Measurements from ENCODE around the gene IYD. TPM values are rescaled to one million over a fixed set of nuclear protein-coding genes. Genes with fewer than 3 reads are reported as not detected.

The IYD gene
- total and polyA plus RNA-seq, 10 of the 15 experiments (the other 5 are each of a cell fraction or from before 2014, with no cell fraction given), result 0.07 TPM; not detected in 9

GRCh38 chr6:150435360-150435759 lies 66.5 kb downstream of the IYD start:
- Histone ChIP-seq H3K9me3 (replicated peaks; ENCODE audit: control insufficient read depth, insufficient read depth, low read length) (no peaks in the 10 kb centered on the region; the same call in 2 of the 3 replicates), H3K4me1 (ENCODE audit: control insufficient read depth, insufficient read depth, low read length) (no peaks in the 10 kb centered on the region), H2AFZ (ENCODE audit: control insufficient read depth, low read depth, low read length) (no peak overlapping the region), H3K27ac (ENCODE audit: control insufficient read depth, insufficient read depth) (no peak overlapping the region), H4K20me1 (ENCODE audit: control insufficient read depth, insufficient read depth) (no peaks in the 10 kb centered on the region), H3K4me3 (no peak overlapping the region), H3K79me2 (ENCODE audit: control insufficient read depth, insufficient read depth, low read length) (no peaks in the 10 kb centered on the region), H3K27me3 (replicated peaks in 1 of 2; ENCODE audit: control insufficient read depth in 2 of 2, insufficient read depth in 2 of 2, low read length in 1 of 2) (no peaks in the 10 kb centered on the region; a peak in 1 of 4 replicates), H3K4me2 (ENCODE audit: control insufficient read depth, insufficient read depth) (no peak overlapping the region), H3K36me3 (ENCODE audit: control insufficient read depth in 2 of 2, insufficient read depth in 2 of 2, low read length in 1 of 2) (no peaks in the 10 kb centered on the region), H3K9ac (ENCODE audit: control insufficient read depth, insufficient read depth, low read length) (no peak overlapping the region)
- ATAC-seq (no peak), FAIRE-seq (no peak), DNase-seq (ENCODE audit: low read depth, low spot score) (no peak)
- intact Hi-C loops (cut with micrococcal nuclease; ENCODE audit: unreplicated experiment) (no loop called here), in situ Hi-C loops (cut with MboI) (no loop called here)
- POLR2A ChIA-PET, result no interaction called here
- CTCF ChIA-PET, result no interaction called here
- BruUV-seq (replicated peaks), result no TSS peak
- SMC1A ChIA-PET (ENCODE audit: uncharacterized antibody, unreplicated experiment), result no interaction called here
- WGBS (ENCODE audit: insufficient coverage, insufficient replicate concordance, low lambda C conversion rate, missing lambda C conversion rate), result 45% methylated on average over 3 of the region's 3 CpGs
- TF ChIP-seq MEF2B (IDR thresholded peaks at IDR 0.05; ENCODE audit: partially characterized antibody, poor library complexity, severe bottlenecking) (no peak), TCF3 (IDR thresholded peaks at IDR 0.05; ENCODE audit: borderline replicate concordance, insufficient read depth, low read depth, low read length) (no peak), WRNIP1 (IDR thresholded peaks at IDR 0.05; ENCODE audit: borderline replicate concordance, low read depth, low read length) (no peak), NFXL1 (IDR thresholded peaks at IDR 0.05; ENCODE audit: borderline replicate concordance) (no peak)
- RAD21 ChIA-PET (ENCODE audit: unreplicated experiment), result no interaction called here

GRCh38 chr6:150435832-150436231 lies 67.0 kb downstream of the IYD start:
- H3K4me1 ChIP-seq (ENCODE audit: control insufficient read depth, insufficient read depth, low read length), result no peaks in the 10 kb centered on the region
- intact Hi-C loops (cut with micrococcal nuclease; ENCODE audit: unreplicated experiment) (no loop called here), in situ Hi-C loops (cut with MboI) (no loop called here)
- WGBS (ENCODE audit: insufficient coverage, insufficient replicate concordance, low lambda C conversion rate, missing lambda C conversion rate), result 51% methylated on average over 10 of the region's 10 CpGs
- TF ChIP-seq GATAD2B (conservative IDR thresholded peaks at IDR 0.05; ENCODE audit: low read depth), result no peak
- TF ChIP-seq RAD21 (IDR thresholded peaks at IDR 0.05; ENCODE audit: insufficient read depth, low read depth, low read length), result no peak
- no peaks in the 10 kb centered on the region for H3K36me3 ChIP-seq (ENCODE audit: control insufficient read depth in 2 of 2, insufficient read depth in 2 of 2, low read length in 1 of 2)
- no peak overlapping the region for H3K4me3 ChIP-seq
- BruUV-seq (replicated peaks), result no TSS peak
- FAIRE-seq (no peak), ATAC-seq (no peak), DNase-seq (ENCODE audit: low read depth, low spot score) (no peak)
- no peaks in the 10 kb centered on the region for H3K79me2 ChIP-seq (ENCODE audit: control insufficient read depth, insufficient read depth, low read length)
- no peaks in the 10 kb centered on the region; a peak in 1 of 4 replicates for H3K27me3 ChIP-seq (replicated peaks in 1 of 2; ENCODE audit: control insufficient read depth in 2 of 2, insufficient read depth in 2 of 2, low read length in 1 of 2)
- SMC1A ChIA-PET (ENCODE audit: uncharacterized antibody, unreplicated experiment), result no interaction called here
- CTCF ChIA-PET, result no interaction called here
- H3K9me3 ChIP-seq (replicated peaks; ENCODE audit: control insufficient read depth, insufficient read depth, low read length), result no peaks in the 10 kb centered on the region; the same call in 2 of the 3 replicates
- POLR2A ChIA-PET, result no interaction called here
- H2AFZ ChIP-seq (ENCODE audit: control insufficient read depth, low read depth, low read length), result no peak overlapping the region
- H3K9ac ChIP-seq (ENCODE audit: control insufficient read depth, insufficient read depth, low read length), result no peak overlapping the region
- no peak overlapping the region for H3K4me2 ChIP-seq (ENCODE audit: control insufficient read depth, insufficient read depth)
- H3K27ac ChIP-seq (ENCODE audit: control insufficient read depth, insufficient read depth), result no peak overlapping the region
- no peaks in the 10 kb centered on the region for H4K20me1 ChIP-seq (ENCODE audit: control insufficient read depth, insufficient read depth)
- RAD21 ChIA-PET (ENCODE audit: unreplicated experiment), result no interaction called here
